ENCODE results near the gene CTNNA3. TPM values are rescaled to one million over a fixed set of nuclear protein-coding genes. Genes with fewer than 3 reads are reported as not detected.

The CTNNA3 gene
- total and polyA plus RNA-seq, 2 donors from 2014 or later: 0.45 to 0.72 TPM

DNA sequence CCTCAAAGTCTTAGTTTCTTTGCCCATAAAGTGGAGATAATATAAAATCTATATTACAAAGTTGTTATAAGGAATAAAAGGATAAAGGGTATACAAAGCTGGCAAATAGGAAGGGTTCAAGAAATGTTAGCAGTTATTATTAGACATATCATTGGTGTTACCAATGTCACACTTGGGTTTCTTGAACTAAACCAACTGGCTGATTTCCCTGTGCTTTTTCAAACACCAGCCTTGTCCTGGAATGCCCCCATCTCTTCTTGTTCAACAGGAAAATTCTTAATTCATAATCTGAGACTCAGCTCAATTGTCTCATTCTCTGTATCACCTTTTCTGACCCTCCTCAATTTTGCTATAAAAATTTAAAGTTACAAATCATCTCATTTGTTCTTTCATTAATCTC, 913.9 kb downstream of the CTNNA3 start:
- Histone ChIP-seq H3K4me1 (ENCODE audit: control insufficient read depth in 2 of 3, insufficient read depth in 2 of 3, low read depth in 1 of 3, low read length in 3 of 3) (no peaks in the 10 kb centered on the region), H3K27ac (ENCODE audit: low read depth in 2 of 2, low read length in 2 of 2) (no peak overlapping the region), H3K36me3 (ENCODE audit: control insufficient read depth in 2 of 3, insufficient read depth in 3 of 3, low read length in 3 of 3) (no peaks in the 10 kb centered on the region), H3K4me3 (ENCODE audit: low read length in 3 of 3) (no peak overlapping the region), H3K9ac (ENCODE audit: low read length in 3 of 3) (no peak overlapping the region), H3K27me3 (ENCODE audit: control insufficient read depth, insufficient read depth, low read length) (no peaks in the 10 kb centered on the region), H3K9me3 (ENCODE audit: control insufficient read depth in 2 of 3, insufficient read depth in 1 of 3, low read length in 3 of 3) (no peaks in the 10 kb centered on the region)
- FAIRE-seq (no peak), DNase-seq (no peak)
- intact Hi-C loops (cut with DNase I): no loop called here
- TF ChIP-seq, protein P1, sequence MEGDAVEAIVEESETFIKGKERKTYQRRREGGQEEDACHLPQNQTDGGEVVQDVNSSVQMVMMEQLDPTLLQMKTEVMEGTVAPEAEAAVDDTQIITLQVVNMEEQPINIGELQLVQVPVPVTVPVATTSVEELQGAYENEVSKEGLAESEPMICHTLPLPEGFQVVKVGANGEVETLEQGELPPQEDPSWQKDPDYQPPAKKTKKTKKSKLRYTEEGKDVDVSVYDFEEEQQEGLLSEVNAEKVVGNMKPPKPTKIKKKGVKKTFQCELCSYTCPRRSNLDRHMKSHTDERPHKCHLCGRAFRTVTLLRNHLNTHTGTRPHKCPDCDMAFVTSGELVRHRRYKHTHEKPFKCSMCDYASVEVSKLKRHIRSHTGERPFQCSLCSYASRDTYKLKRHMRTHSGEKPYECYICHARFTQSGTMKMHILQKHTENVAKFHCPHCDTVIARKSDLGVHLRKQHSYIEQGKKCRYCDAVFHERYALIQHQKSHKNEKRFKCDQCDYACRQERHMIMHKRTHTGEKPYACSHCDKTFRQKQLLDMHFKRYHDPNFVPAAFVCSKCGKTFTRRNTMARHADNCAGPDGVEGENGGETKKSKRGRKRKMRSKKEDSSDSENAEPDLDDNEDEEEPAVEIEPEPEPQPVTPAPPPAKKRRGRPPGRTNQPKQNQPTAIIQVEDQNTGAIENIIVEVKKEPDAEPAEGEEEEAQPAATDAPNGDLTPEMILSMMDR (IDR thresholded peaks at IDR 0.05; ENCODE audit: borderline replicate concordance, extremely low read depth, insufficient read depth): no peak

DNA sequence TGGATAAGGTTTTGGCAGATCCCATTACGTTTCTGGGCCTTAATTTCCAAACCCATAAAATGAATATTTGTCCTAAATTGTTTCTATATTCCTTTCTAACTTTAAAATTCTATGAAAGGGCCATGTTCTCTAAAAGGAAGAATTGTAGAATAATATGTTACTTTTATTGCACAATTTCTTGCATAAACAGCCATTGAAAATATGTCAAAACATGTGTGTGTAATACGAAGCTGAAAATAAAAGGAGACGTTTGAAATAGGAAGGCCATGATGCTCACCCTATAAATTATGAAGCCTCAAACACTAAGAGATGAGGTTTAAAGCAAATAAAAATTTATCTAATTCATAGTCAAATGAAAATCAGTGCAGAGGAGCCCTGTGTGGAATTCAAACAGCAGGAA, 915.2 kb downstream of the CTNNA3 start:
- Histone ChIP-seq H3K36me3 (ENCODE audit: control insufficient read depth in 2 of 3, insufficient read depth in 3 of 3, low read length in 3 of 3) (no peaks in the 10 kb centered on the region), H3K27me3 (ENCODE audit: control insufficient read depth, insufficient read depth, low read length) (no peaks in the 10 kb centered on the region), H3K4me1 (ENCODE audit: control insufficient read depth in 2 of 3, insufficient read depth in 2 of 3, low read depth in 1 of 3, low read length in 3 of 3) (no peaks in the 10 kb centered on the region), H3K4me3 (ENCODE audit: low read length in 3 of 3) (no peak overlapping the region), H3K27ac (ENCODE audit: low read depth in 2 of 2, low read length in 2 of 2) (no peak overlapping the region), H3K9ac (ENCODE audit: low read length in 3 of 3) (no peak overlapping the region), H3K9me3 (ENCODE audit: control insufficient read depth in 2 of 3, insufficient read depth in 1 of 3, low read length in 3 of 3) (no peaks in the 10 kb centered on the region)
- DNase-seq (no peak), FAIRE-seq (no peak)
- TF ChIP-seq, protein P1 (IDR thresholded peaks at IDR 0.05; ENCODE audit: borderline replicate concordance, extremely low read depth, insufficient read depth): no peak
- intact Hi-C loops (cut with DNase I): no loop called here

DNA sequence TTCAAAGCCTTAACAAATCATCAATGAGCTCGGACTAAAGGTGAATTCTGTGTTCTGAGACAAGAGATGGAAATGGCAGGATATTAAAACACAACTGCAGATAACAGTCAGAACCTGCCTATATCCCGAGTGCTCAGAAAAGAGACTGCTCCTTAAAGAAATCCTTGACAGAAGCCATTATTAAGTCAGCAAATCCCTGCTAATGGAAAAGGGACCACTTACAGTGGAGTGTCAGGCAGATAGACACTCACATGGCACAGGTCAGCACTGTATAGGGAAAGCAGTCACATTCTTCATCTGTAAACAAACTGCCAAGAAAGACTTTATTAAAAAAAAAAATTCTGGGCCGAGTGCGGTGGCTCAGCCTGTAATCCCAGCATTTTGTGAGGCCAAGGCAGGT, 917.6 kb downstream of the CTNNA3 start:
- DNase-seq (no peak), FAIRE-seq (no peak)
- Histone ChIP-seq H3K27me3 (ENCODE audit: control insufficient read depth, insufficient read depth, low read length) (no peaks in the 10 kb centered on the region), H3K4me1 (ENCODE audit: control insufficient read depth in 2 of 3, insufficient read depth in 2 of 3, low read depth in 1 of 3, low read length in 3 of 3) (no peaks in the 10 kb centered on the region), H3K36me3 (ENCODE audit: control insufficient read depth in 2 of 3, insufficient read depth in 3 of 3, low read length in 3 of 3) (no peaks in the 10 kb centered on the region), H3K4me3 (ENCODE audit: low read length in 3 of 3) (no peak overlapping the region), H3K9ac (ENCODE audit: low read length in 3 of 3) (no peak overlapping the region), H3K27ac (ENCODE audit: low read depth in 2 of 2, low read length in 2 of 2) (no peak overlapping the region), H3K9me3 (ENCODE audit: control insufficient read depth in 2 of 3, insufficient read depth in 1 of 3, low read length in 3 of 3) (no peaks in the 10 kb centered on the region)
- intact Hi-C loops (cut with DNase I): no loop called here
- TF ChIP-seq, protein P1 (IDR thresholded peaks at IDR 0.05; ENCODE audit: borderline replicate concordance, extremely low read depth, insufficient read depth): no peak

DNA sequence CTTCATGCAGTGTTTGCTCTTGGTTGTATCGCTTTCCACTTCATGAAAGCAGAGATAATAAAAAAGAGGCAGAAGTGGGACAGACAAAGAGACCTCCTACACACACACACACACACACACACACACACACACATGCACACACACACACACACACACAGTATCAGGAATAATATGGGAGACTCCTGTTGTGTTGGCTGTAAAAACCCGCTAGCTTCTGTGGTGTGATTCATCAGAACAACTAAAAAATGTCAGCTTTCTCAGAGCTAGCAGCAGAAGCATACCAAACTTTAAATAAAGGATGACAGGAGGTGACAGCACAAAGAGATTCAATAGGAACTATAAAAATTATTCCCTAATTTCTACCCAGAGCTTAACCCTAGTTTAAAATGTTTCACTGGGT, 918.3 kb downstream of the CTNNA3 start:
- H3K36me3 ChIP-seq (ENCODE audit: control insufficient read depth in 2 of 3, insufficient read depth in 3 of 3, low read length in 3 of 3): no peaks in the 10 kb centered on the region
- FAIRE-seq (no peak), DNase-seq (peak in 1 of 5 donors; percentile 16)
- H3K27ac ChIP-seq (ENCODE audit: low read depth in 2 of 2, low read length in 2 of 2): no peak overlapping the region
- no peak overlapping the region for H3K4me3 ChIP-seq (ENCODE audit: low read length in 3 of 3)
- intact Hi-C loops (cut with DNase I): no loop called here
- H3K27me3 ChIP-seq (ENCODE audit: control insufficient read depth, insufficient read depth, low read length): no peaks in the 10 kb centered on the region
- no peaks in the 10 kb centered on the region for H3K4me1 ChIP-seq (ENCODE audit: control insufficient read depth in 2 of 3, insufficient read depth in 2 of 3, low read depth in 1 of 3, low read length in 3 of 3)
- no peaks in the 10 kb centered on the region for H3K9me3 ChIP-seq (ENCODE audit: control insufficient read depth in 2 of 3, insufficient read depth in 1 of 3, low read length in 3 of 3)
- TF ChIP-seq, protein P1 (IDR thresholded peaks at IDR 0.05; ENCODE audit: borderline replicate concordance, extremely low read depth, insufficient read depth): no peak
- no peak overlapping the region for H3K9ac ChIP-seq (ENCODE audit: low read length in 3 of 3)

Measured in kidney (tissue), 14 donors.